HL-60 (cell line): ENCODE results near the gene ROR1.

ENCODE experiments used
- DNase-seq, 2 experiments: peaks; one replicate each; pipeline ENCODE4 v3.0.0-alpha.2; 2010 to 2020; ENCODE audit warnings: low read depth in 1 of 2, low spot score in 1 of 2
- H3K27ac ChIP-seq: fragments of 250-450 bp; sonication (Bioruptor Pico); replicated peaks from 2 replicates; pipeline ENCODE4 v1.5.1; 2020; ENCODE audit warnings: mild to moderate bottlenecking, moderate library complexity
- H3K27me3 ChIP-seq: fragments of 250-450 bp; sonication (Bioruptor Pico); 2 replicates; pipeline ENCODE4 v1.5.1; 2021; ENCODE audit warnings: mild to moderate bottlenecking, moderate library complexity; ENCODE audit not compliant: insufficient read depth, poor library complexity, severe bottlenecking
- H3K4me3 ChIP-seq: replicated peaks from 2 replicates; pipeline ENCODE4 v1.5.1; 2011; ENCODE audit warnings: mild to moderate bottlenecking, control low read depth, low read length; ENCODE audit not compliant: insufficient read depth
- GABPA ChIP-seq: IDR thresholded peaks from 2 replicates; pipeline ENCODE4 v1.6.1; 2012; ENCODE audit warnings: low read depth
- POLR2AphosphoS5 ChIP-seq: IDR thresholded peaks from 2 replicates; pipeline ENCODE4 v1.6.1; 2012; ENCODE audit warnings: low read depth
- SPI1 ChIP-seq: IDR thresholded peaks from 2 replicates; pipeline ENCODE4 v1.6.1; 2012; ENCODE audit warnings: low read depth, mild to moderate bottlenecking, borderline replicate concordance
- TF ChIP-seq, protein P1 (sequence below): IDR thresholded peaks from 2 replicates; pipeline ENCODE4 v1.6.1; 2012; ENCODE audit warnings: low read depth; ENCODE audit not compliant: insufficient replicate concordance
- TF ChIP-seq, protein P2 (sequence below): IDR thresholded peaks from one replicate; pipeline ENCODE4 v1.5.1; 2011; ENCODE audit warnings: low read length, control low read depth, inconsistent platforms; ENCODE audit not compliant: insufficient read depth

ROR1 gene

DNA sequence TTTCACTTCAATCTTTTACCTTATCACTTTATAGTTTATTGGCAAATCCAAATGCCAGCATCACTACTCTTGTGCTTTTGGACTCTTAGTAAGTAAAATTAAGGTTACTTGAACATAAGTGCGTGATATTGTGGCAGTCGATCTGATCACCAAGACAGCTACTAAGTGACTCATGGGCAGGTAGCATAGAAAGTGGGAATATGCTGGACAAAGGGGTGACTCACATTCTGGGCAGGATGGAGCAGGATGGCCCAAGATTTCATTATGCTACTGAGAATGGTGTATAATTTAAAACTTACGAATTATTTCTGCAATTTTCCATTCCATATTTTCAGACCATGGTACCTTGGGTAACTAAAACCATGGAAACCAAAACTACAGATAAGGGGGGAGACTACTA is 120.2 kb downstream of the ROR1 start:
- H3K27ac ChIP-seq = no peak overlapping the region
- no peak for DNase-seq
- TF ChIP-seq, protein P1, sequence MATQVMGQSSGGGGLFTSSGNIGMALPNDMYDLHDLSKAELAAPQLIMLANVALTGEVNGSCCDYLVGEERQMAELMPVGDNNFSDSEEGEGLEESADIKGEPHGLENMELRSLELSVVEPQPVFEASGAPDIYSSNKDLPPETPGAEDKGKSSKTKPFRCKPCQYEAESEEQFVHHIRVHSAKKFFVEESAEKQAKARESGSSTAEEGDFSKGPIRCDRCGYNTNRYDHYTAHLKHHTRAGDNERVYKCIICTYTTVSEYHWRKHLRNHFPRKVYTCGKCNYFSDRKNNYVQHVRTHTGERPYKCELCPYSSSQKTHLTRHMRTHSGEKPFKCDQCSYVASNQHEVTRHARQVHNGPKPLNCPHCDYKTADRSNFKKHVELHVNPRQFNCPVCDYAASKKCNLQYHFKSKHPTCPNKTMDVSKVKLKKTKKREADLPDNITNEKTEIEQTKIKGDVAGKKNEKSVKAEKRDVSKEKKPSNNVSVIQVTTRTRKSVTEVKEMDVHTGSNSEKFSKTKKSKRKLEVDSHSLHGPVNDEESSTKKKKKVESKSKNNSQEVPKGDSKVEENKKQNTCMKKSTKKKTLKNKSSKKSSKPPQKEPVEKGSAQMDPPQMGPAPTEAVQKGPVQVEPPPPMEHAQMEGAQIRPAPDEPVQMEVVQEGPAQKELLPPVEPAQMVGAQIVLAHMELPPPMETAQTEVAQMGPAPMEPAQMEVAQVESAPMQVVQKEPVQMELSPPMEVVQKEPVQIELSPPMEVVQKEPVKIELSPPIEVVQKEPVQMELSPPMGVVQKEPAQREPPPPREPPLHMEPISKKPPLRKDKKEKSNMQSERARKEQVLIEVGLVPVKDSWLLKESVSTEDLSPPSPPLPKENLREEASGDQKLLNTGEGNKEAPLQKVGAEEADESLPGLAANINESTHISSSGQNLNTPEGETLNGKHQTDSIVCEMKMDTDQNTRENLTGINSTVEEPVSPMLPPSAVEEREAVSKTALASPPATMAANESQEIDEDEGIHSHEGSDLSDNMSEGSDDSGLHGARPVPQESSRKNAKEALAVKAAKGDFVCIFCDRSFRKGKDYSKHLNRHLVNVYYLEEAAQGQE = no peak
- TF ChIP-seq POLR2AphosphoS5 (no peak), GABPA (no peak), SPI1 (no peak)
- TF ChIP-seq, protein P2, sequence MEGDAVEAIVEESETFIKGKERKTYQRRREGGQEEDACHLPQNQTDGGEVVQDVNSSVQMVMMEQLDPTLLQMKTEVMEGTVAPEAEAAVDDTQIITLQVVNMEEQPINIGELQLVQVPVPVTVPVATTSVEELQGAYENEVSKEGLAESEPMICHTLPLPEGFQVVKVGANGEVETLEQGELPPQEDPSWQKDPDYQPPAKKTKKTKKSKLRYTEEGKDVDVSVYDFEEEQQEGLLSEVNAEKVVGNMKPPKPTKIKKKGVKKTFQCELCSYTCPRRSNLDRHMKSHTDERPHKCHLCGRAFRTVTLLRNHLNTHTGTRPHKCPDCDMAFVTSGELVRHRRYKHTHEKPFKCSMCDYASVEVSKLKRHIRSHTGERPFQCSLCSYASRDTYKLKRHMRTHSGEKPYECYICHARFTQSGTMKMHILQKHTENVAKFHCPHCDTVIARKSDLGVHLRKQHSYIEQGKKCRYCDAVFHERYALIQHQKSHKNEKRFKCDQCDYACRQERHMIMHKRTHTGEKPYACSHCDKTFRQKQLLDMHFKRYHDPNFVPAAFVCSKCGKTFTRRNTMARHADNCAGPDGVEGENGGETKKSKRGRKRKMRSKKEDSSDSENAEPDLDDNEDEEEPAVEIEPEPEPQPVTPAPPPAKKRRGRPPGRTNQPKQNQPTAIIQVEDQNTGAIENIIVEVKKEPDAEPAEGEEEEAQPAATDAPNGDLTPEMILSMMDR = no peak

DNA sequence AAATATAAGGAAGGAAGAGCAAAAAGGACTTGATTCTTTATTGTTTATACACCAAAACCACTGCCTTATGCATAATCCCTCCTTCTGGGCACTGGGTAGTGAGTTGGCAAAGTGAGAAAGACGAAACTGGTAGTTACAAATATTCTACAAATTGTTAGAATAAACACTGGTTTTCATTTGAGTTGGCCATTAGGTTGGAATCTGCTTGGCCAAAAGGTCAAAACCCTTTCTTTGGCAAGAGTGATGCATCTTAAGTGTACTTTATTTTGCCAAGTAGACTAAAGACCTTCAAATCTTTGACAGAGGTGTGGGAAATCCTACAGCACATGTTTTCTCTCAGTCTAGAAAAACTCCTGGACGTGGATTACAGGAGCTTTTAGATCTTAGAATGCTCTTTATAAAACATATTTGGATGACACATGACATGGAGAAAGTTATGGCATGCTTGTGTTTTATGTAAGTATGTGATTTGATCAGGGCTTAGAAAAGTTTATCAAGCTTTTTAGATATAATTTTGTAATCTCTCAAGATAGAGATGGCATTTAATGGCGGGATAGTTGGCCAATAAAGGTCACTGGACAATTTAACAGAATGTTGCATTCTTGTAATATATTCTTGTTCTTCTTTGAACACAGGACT is 120.9 kb downstream of the ROR1 start:
- no peak overlapping the region for H3K27ac ChIP-seq
- no peak for TF ChIP-seq POLR2AphosphoS5
- TF ChIP-seq, protein P2 = no peak
- no peak for TF ChIP-seq SPI1
- TF ChIP-seq, protein P1 = no peak
- no peak for TF ChIP-seq GABPA
- H3K27me3 ChIP-seq = no peaks in the 10 kb centered on the region
- H3K4me3 ChIP-seq = no peak overlapping the region
- DNase-seq = no peak

More for the DNA sequence above, 120.2 kb downstream of the ROR1 start:
- H3K27me3 ChIP-seq = no peaks in the 10 kb centered on the region
- H3K4me3 ChIP-seq = no peak overlapping the region

DNA sequence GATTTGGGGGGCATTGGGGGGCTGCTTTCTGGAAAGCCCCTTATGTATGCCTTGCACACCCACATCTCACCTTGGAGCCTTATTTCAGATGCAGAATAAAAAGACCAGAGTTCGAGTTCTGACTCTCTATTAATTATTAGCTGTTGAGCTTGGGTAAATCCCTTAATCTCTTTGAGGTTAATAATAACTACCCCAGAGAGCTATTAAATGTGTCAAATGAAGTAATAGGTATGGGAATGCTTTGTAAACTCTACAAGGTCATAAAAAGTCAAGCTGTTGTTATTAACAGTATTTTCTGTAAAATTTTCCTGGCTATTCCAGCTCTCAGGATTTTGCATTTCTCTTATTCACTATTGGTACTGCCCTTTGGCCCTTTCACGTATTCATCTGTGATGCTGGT is 122.9 kb downstream of the ROR1 start:
- DNase-seq = no peak
- TF ChIP-seq, protein P2 = no peak
- H3K27ac ChIP-seq = no peak overlapping the region
- no peak overlapping the region for H3K4me3 ChIP-seq
- no peaks in the 10 kb centered on the region for H3K27me3 ChIP-seq
